Muscle of leg (tissue), 16 donors: ENCODE data around the gene ARL3. TPM values are rescaled to one million over a fixed set of nuclear protein-coding genes. Genes with fewer than 3 reads are reported as not detected.
"Not testable (repeated sequence)": the region's sequence is repeated elsewhere in the genome, so short reads cannot be mapped to it uniquely, and the experiment has no call there.

Source experiments
- DNase-seq: peaks from one replicate; pipeline ENCODE4 v3.0.0; 2013
- H3K27ac ChIP-seq: one replicate; pipeline ENCODE4 v1.5.1; 2013; ENCODE audit warnings: mild to moderate bottlenecking, low read length, control low read depth
- H3K27me3 ChIP-seq: one replicate; pipeline ENCODE4 v1.6.1; 2013; ENCODE audit warnings: low read length; ENCODE audit not compliant: control insufficient read depth, insufficient read depth
- H3K36me3 ChIP-seq: one replicate; pipeline ENCODE4 v1.6.1; 2013; ENCODE audit warnings: low read length; ENCODE audit not compliant: control insufficient read depth, insufficient read depth
- H3K4me1 ChIP-seq: one replicate; pipeline ENCODE4 v1.6.1; 2013; ENCODE audit warnings: low read length; ENCODE audit not compliant: control insufficient read depth, insufficient read depth
- H3K4me3 ChIP-seq: one replicate; pipeline ENCODE4 v1.5.1; 2013; ENCODE audit warnings: low read length, control low read depth
- H3K9me3 ChIP-seq: replicated peaks from 2 replicates; pipeline ENCODE4 v1.6.1; 2013; ENCODE audit warnings: low read depth, low read length; ENCODE audit not compliant: control insufficient read depth
- WGBS: methylation state at CpG from one replicate; pipeline ENCODE4 v1.1.5; 2013; ENCODE audit warnings: missing lambda C conversion rate; ENCODE audit not compliant: insufficient coverage; 5-methylcytosine and 5-hydroxymethylcytosine counted together
- long read RNA-seq, 11 donors: transcript quantifications; one replicate each; lab custom pipeline, GENCODE V29; 2026
- polyA plus RNA-seq, 8 donors: library from polyadenylated mRNA; unstranded; fragments of 120-200 nt; gene quantifications; one replicate each; pipeline versions ENCODE4 v1.2.1 to v1.2.3, GENCODE V29; 2013; ENCODE audit warnings: inconsistent platforms in 1 of 8, low replicate concordance in 1 of 8; ENCODE audit not compliant: insufficient read length in 8 of 8, insufficient read depth in 1 of 8
- total RNA-seq: library from RNA; stranded (reverse); fragments of 120-200 nt; gene quantifications from one replicate; pipeline ENCODE4 v1.2.4, GENCODE V29; 2013

ARL3 gene
- 7.6 TPM for total RNA-seq
- 10 to 100 TPM; 12.3 to 15.8 (median 14.0) TPM for polyA plus RNA-seq
- long read RNA-seq, donor 1, transcript ARL3-201 (6 exons, 3,844 nt): major isoform, 19 of 19 reads
- long read RNA-seq, donor 1, partial matches to known transcripts: 0 of 19 reads
- long read RNA-seq, donor 1, other reads (novel, unspliced or antisense): 0 of 19 reads
- long read RNA-seq, donor 2, transcript ARL3-201 (6 exons, 3,844 nt): major isoform, 6 of 6 reads
- long read RNA-seq, donor 2, partial matches to known transcripts: 0 of 6 reads
- long read RNA-seq, donor 2, other reads (novel, unspliced or antisense): 0 of 6 reads
- long read RNA-seq, donor 3, transcript ARL3-201 (6 exons, 3,844 nt): major isoform, 20 of 20 reads
- long read RNA-seq, donor 3, partial matches to known transcripts: 0 of 20 reads
- long read RNA-seq, donor 3, other reads (novel, unspliced or antisense): 0 of 20 reads
- long read RNA-seq, donor 4, transcript ARL3-201 (6 exons, 3,844 nt): major isoform, 8 of 8 reads
- long read RNA-seq, donor 4, partial matches to known transcripts: 0 of 8 reads
- long read RNA-seq, donor 4, other reads (novel, unspliced or antisense): 0 of 8 reads
- long read RNA-seq, donor 5, transcript ARL3-201 (6 exons, 3,844 nt): major isoform, 62 of 243 reads
- long read RNA-seq, donor 5, partial matches to known transcripts: 167 of 243 reads
- long read RNA-seq, donor 5, other reads (novel, unspliced or antisense): 14 of 243 reads
- long read RNA-seq, donor 6, transcript ARL3-201 (6 exons, 3,844 nt): major isoform, 53 of 139 reads
- long read RNA-seq, donor 6, partial matches to known transcripts: 79 of 139 reads
- long read RNA-seq, donor 6, other reads (novel, unspliced or antisense): 7 of 139 reads
- long read RNA-seq, donor 7, transcript ARL3-201 (6 exons, 3,844 nt): major isoform, 31 of 92 reads
- long read RNA-seq, donor 7, partial matches to known transcripts: 61 of 92 reads
- long read RNA-seq, donor 7, other reads (novel, unspliced or antisense): 0 of 92 reads
- long read RNA-seq, donor 8, transcript ARL3-201 (6 exons, 3,844 nt): major isoform, 22 of 30 reads
- long read RNA-seq, donor 8, partial matches to known transcripts: 8 of 30 reads
- long read RNA-seq, donor 8, other reads (novel, unspliced or antisense): 0 of 30 reads
- long read RNA-seq, donor 9, transcript ARL3-201 (6 exons, 3,844 nt): major isoform, 15 of 21 reads
- long read RNA-seq, donor 9, partial matches to known transcripts: 6 of 21 reads
- long read RNA-seq, donor 9, other reads (novel, unspliced or antisense): 0 of 21 reads
- long read RNA-seq, donor 10, transcript ARL3-201 (6 exons, 3,844 nt): major isoform, 41 of 49 reads
- long read RNA-seq, donor 10, partial matches to known transcripts: 8 of 49 reads
- long read RNA-seq, donor 10, other reads (novel, unspliced or antisense): 0 of 49 reads
- long read RNA-seq, donor 11, transcript ARL3-201 (6 exons, 3,844 nt): major isoform, 25 of 30 reads
- long read RNA-seq, donor 11, partial matches to known transcripts: 5 of 30 reads
- long read RNA-seq, donor 11, other reads (novel, unspliced or antisense): 0 of 30 reads

GRCh38 chr10:102713814-102714620, at the start of gene ARL3:
Gene ARL3, minus strand, starts transcription at chr10:102714397. Its CDS starts 122 bp downstream, at chr10:102714275.
- Histone ChIP-seq H3K9me3 (no peaks in the 10 kb centered on the region), H3K4me3 (peak within 1 kb of the TSS; percentile 95), H3K27ac (peak within 1 kb of the TSS; percentile 97), H3K27me3 (no peaks in the 10 kb centered on the region), H3K36me3 (peaks cover 3% of the 10 kb centered on the region), H3K4me1 (peaks cover 20% of the 10 kb centered on the region)
- WGBS: under 1% methylated on average over 59 of the region's 62 CpGs
- peak; percentile 100 for DNase-seq

- Histone ChIP-seq H3K4me3 (no peak overlapping the region), H3K4me1 (peaks cover 18% of the 10 kb centered on the region), H3K27me3 (no peaks in the 10 kb centered on the region), H3K27ac (no peak overlapping the region), H3K9me3 (no peaks in the 10 kb centered on the region), H3K36me3 (peaks cover 6% of the 10 kb centered on the region)
- DNase-seq: no peak
- WGBS: 45% methylated on average over 2 of the region's 7 CpGs
Measured at GRCh38 chr10:102763037-102763607, 48.9 kb upstream of the ARL3 start.

- WGBS: 83% methylated on average over 1 of the region's 7 CpGs
- no peak for DNase-seq
- no peaks in the 10 kb centered on the region for H3K27me3 ChIP-seq
- peaks cover 18% of the 10 kb centered on the region for H3K4me1 ChIP-seq
- H3K9me3 ChIP-seq: no peaks in the 10 kb centered on the region
- H3K4me3 ChIP-seq: no peak overlapping the region
- H3K27ac ChIP-seq: no peak overlapping the region
- H3K36me3 ChIP-seq: peaks cover 6% of the 10 kb centered on the region
Measured at GRCh38 chr10:102762401-102763015, 48.3 kb upstream of the ARL3 start.

GRCh38 chr10:102761981-102762380, 47.8 kb upstream of the ARL3 start:
- no peak overlapping the region for H3K27ac ChIP-seq
- H3K9me3 ChIP-seq: no peaks in the 10 kb centered on the region
- H3K36me3 ChIP-seq: peaks cover 6% of the 10 kb centered on the region
- peaks cover 14% of the 10 kb centered on the region for H3K4me1 ChIP-seq
- H3K27me3 ChIP-seq: no peaks in the 10 kb centered on the region
- H3K4me3 ChIP-seq: no peak overlapping the region
- no peak for DNase-seq
- 100% methylated on average over 2 of the region's 4 CpGs for WGBS

DNA sequence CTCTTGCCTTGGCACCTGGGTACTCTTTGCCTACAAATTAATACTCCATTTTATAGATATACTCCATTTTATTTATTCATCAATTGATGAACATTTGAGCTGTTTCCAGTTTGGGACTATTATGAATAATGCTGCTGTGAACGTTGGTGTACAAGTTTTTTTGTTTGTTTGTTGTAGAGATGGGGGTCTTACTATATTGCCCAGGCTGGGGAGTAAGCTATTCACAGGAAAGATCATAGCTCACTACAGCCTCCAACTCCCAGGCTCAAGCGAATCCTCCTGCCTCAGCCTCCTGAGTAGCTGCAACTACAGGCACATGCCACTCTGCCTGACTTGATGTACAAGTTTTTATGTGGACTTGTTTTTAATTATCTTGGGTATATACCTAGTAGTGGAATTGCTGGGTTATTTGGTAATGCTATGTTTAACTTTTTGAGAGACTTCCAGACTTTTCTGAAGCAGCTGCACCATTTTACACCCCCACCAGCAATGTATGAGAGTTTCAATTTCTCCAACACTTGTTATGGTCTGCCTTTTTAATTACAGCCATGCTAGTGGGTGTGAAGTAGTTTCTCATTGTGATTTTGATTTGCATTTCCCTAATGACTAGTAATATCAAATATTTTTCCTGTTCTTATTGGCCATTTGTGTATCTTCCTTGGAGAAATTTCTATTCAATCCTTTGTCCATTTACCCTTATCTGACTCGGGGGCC, 45.5 kb upstream of the ARL3 start:
- Histone ChIP-seq H3K4me3 (no peak overlapping the region), H3K4me1 (peaks cover 10% of the 10 kb centered on the region), H3K27ac (no peak overlapping the region), H3K27me3 (no peaks in the 10 kb centered on the region), H3K9me3 (no peaks in the 10 kb centered on the region), H3K36me3 (peaks cover 2% of the 10 kb centered on the region)
- WGBS: no CpG with 5 or more reads among the region's 3 CpGs
- no peak for DNase-seq

GRCh38 chr10:102758933-102759262, 44.7 kb upstream of the ARL3 start:
- H3K27ac ChIP-seq, H3K36me3 ChIP-seq, DNase-seq, H3K4me1 ChIP-seq, H3K4me3 ChIP-seq, H3K9me3 ChIP-seq, H3K27me3 ChIP-seq: not testable (repeated sequence)
- WGBS: no CpG with 5 or more reads among the region's 12 CpGs

GRCh38 chr10:102758240-102758932, 44.2 kb upstream of the ARL3 start:
- H3K27ac ChIP-seq: no peak overlapping the region
- peaks cover 2% of the 10 kb centered on the region for H3K36me3 ChIP-seq
- H3K27me3 ChIP-seq: no peaks in the 10 kb centered on the region
- WGBS: 26% methylated on average over 3 of the region's 9 CpGs
- no peak overlapping the region for H3K4me3 ChIP-seq
- H3K4me1 ChIP-seq: peaks cover 6% of the 10 kb centered on the region
- no peaks in the 10 kb centered on the region for H3K9me3 ChIP-seq
- no peak for DNase-seq

GRCh38 chr10:102757323-102757722, 43.1 kb upstream of the ARL3 start:
- H3K4me3 ChIP-seq: no peak overlapping the region
- H3K27me3 ChIP-seq: no peaks in the 10 kb centered on the region
- peaks cover 7% of the 10 kb centered on the region for H3K4me1 ChIP-seq
- no peak for DNase-seq
- WGBS: 100% methylated on average over 5 of the region's 6 CpGs
- no peaks in the 10 kb centered on the region for H3K9me3 ChIP-seq
- H3K27ac ChIP-seq: no peak overlapping the region
- no peaks in the 10 kb centered on the region for H3K36me3 ChIP-seq
